HEK293T (cell line): ENCODE results near the gene ATXN2.

Experiments
- ARNT ChIP-seq: fragments of 450-650 bp; IDR thresholded peaks from 2 replicates; pipeline ENCODE4 v1.6.1; 2017; ENCODE audit warnings: mild to moderate bottlenecking
- BHLHE40 ChIP-seq: fragments of 450-650 bp; IDR thresholded peaks from 2 replicates; pipeline ENCODE4 v1.6.1; 2016; ENCODE audit warnings: mild to moderate bottlenecking, moderate library complexity, borderline replicate concordance
- CTBP1 ChIP-seq: fragments of 450-650 bp; IDR thresholded peaks from 2 replicates; pipeline ENCODE4 v1.6.1; 2016; ENCODE audit warnings: borderline replicate concordance
- ELF4 ChIP-seq: fragments of 450-650 bp; IDR thresholded peaks from 2 replicates; pipeline ENCODE4 v1.6.1; 2017; ENCODE audit warnings: antibody characterized with exemption
- FOXA1 ChIP-seq: fragments of 450-650 bp; IDR thresholded peaks from 2 replicates; pipeline ENCODE4 v1.6.1; 2016; ENCODE audit warnings: mild to moderate bottlenecking
- FOXK2 ChIP-seq: fragments of 450-650 bp; IDR thresholded peaks from 2 replicates; pipeline ENCODE4 v1.6.1; 2016; ENCODE audit warnings: mild to moderate bottlenecking
- FOXM1 ChIP-seq: fragments of 450-650 bp; IDR thresholded peaks from 2 replicates; pipeline ENCODE4 v1.6.1; 2017; ENCODE audit warnings: mild to moderate bottlenecking, borderline replicate concordance
- HDGF ChIP-seq: fragments of 450-650 bp; IDR thresholded peaks from 2 replicates; pipeline ENCODE4 v1.6.1; 2017; ENCODE audit warnings: antibody characterized with exemption, borderline replicate concordance
- L3MBTL2 ChIP-seq: fragments of 450-650 bp; conservative IDR thresholded peaks from 2 replicates; pipeline ENCODE4 v1.6.1; 2016; ENCODE audit warnings: mild to moderate bottlenecking
- NFRKB ChIP-seq: fragments of 450-650 bp; IDR thresholded peaks from 2 replicates; pipeline ENCODE4 v1.6.1; 2016; ENCODE audit warnings: mild to moderate bottlenecking, moderate library complexity
- PKNOX1 ChIP-seq: fragments of 450-650 bp; IDR thresholded peaks from 2 replicates; pipeline ENCODE4 v1.6.1; 2016
- SP1 ChIP-seq: fragments of 450-650 bp; IDR thresholded peaks from 2 replicates; pipeline ENCODE4 v1.6.1; 2017
- TARDBP ChIP-seq: fragments of 450-650 bp; IDR thresholded peaks from 2 replicates; pipeline ENCODE4 v1.6.1; 2016
- ZNF384 ChIP-seq: fragments of 450-650 bp; IDR thresholded peaks from 2 replicates; pipeline ENCODE4 v1.6.1; 2016

- TF ChIP-seq FOXM1: no peak
- TF ChIP-seq FOXK2: no peak
- TF ChIP-seq CTBP1: no peak
- TF ChIP-seq BHLHE40: no peak
- TF ChIP-seq PKNOX1: no peak
- TF ChIP-seq ZNF384: no peak
- TF ChIP-seq ELF4: no peak
- no peak for TF ChIP-seq FOXA1
- TF ChIP-seq SP1: no peak
- no peak for TF ChIP-seq HDGF
- TF ChIP-seq NFRKB: no peak
- no peak for TF ChIP-seq ARNT
- no peak for TF ChIP-seq TARDBP
- no peak for TF ChIP-seq L3MBTL2
Observed at GRCh38 chr12:111429828-111430432, 169.2 kb downstream of the ATXN2 start.
